Adrenal gland (tissue), 12 donors: ENCODE results near the gene PPP2R5A. TPM values are rescaled to one million over a fixed set of nuclear protein-coding genes. Genes with fewer than 3 reads are reported as not detected.

Experiments used
- DNase-seq, 7 donors: peaks; one replicate each; pipeline ENCODE4 v3.0.0-alpha.2; 2019 to 2020
- H3K27ac ChIP-seq, 5 donors: fragments of 200-600 bp; sonication (generic) in 4 of 5; 1 replicate in 3 of 5; 2 replicates in 2 of 5; pipeline versions ENCODE4 v1.5.1 to v1.8.0; 2016 to 2020; ENCODE audit warnings: mild to moderate bottlenecking in 1 of 5
- H3K27me3 ChIP-seq: fragments of 200-600 bp; 2 replicates; pipeline ENCODE4 v1.8.0; 2021
- H3K36me3 ChIP-seq, 2 donors: fragments of 200-600 bp; replicated peaks in 1 of 2; 1 replicate in 1 of 2; 2 replicates in 1 of 2; pipeline versions ENCODE4 v1.5.1 to v1.8.0; 2018 to 2022
- H3K4me1 ChIP-seq, 2 donors: fragments of 200-600 bp; replicated peaks in 1 of 2; 1 replicate in 1 of 2; 2 replicates in 1 of 2; pipeline versions ENCODE4 v1.5.1 to v1.8.0; 2018 to 2021
- H3K4me3 ChIP-seq, 4 donors: fragments of 200-600 bp; sonication (generic) in 3 of 4; one replicate each; pipeline ENCODE4 v1.5.1; 2016 to 2018
- H3K9me3 ChIP-seq, 3 donors: fragments of 200-600 bp; sonication (generic) in 1 of 3; replicated peaks in 1 of 3; 1 replicate in 2 of 3; 2 replicates in 1 of 3; pipeline versions ENCODE4 v1.5.1 to v1.8.0; 2016 to 2021
- POLR2A ChIP-seq, 2 donors: fragments of 450-650 bp; IDR thresholded peaks; one replicate each; pipeline ENCODE4 v1.6.1; 2017; ENCODE audit warnings: antibody characterized with exemption in 2 of 2, mild to moderate bottlenecking in 2 of 2, moderate library complexity in 1 of 2
- WGBS, 4 donors: extraction: QIAGEN DNeasy Blood & Tissue Kit in 2 of 4; methylation state at CpG; one replicate each; pipeline versions ENCODE4 v1.1.5 to v1.1.7; 2013 to 2017; 5-methylcytosine and 5-hydroxymethylcytosine counted together
- intact Hi-C, 2 donors: fragments of 100-400 bp; cut with DNase I; formaldehyde crosslinking; loops; one replicate each; pipeline versions ENCODE4 v1.14.1 to v1.15.0; 2022 to 2023
- polyA plus RNA-seq, 3 donors: library from polyadenylated mRNA; stranded (reverse); fragments of 200-250 nt in 2 of 3; fragments of 350-450 nt in 1 of 3; fragmentation: Illumina TruSeq in 1 of 3; extraction: RNeasy Lipid Tissue Mini Kit (QIAGEN cat#74804) in 1 of 3; gene quantifications; one replicate each; pipeline ENCODE4 v1.2.3, GENCODE V29; 2013 to 2014
- total RNA-seq, 9 donors: library from RNA; depleted of rRNA in 4 of 9; stranded (reverse); fragments of >200 nt in 4 of 9; fragments of 120-200 nt in 1 of 9; fragmentation: NEBNext Ultra II Directional in 1 of 9; extraction: Animal tissue kit (Norgen Biotek cat#: 25700) in 1 of 9; gene quantifications; one replicate each; pipeline versions ENCODE4 v1.1.0 to v1.2.4, GENCODE V29; 2013 to 2023
- TF ChIP-seq, protein P1 (sequence below), 6 experiments: fragments of 450-650 bp in 4 of 6; fragments of 200-600 bp in 2 of 6; sonication (generic) in 1 of 6; IDR thresholded peaks; 1 replicate in 5 of 6; 2 replicates in 1 of 6; pipeline versions ENCODE4 v1.5.1 to v1.8.0; 2016 to 2021; ENCODE audit warnings: antibody characterized with exemption in 6 of 6, mild to moderate bottlenecking in 2 of 6, moderate library complexity in 1 of 6
- donor health status: healthy with polysubstance abuse.
- donor health status: Bipolar disorder and iron deficiency.
- donor health status: DM: yes; HTN: yes; CAD: no.
- donor health status: DM: no; HTN: no; CAD: no.
- donor health status: DM: no; HTN: no; CAD: no.
- donor health status: DM: yes; HTN: yes; CAD: no.

PPP2R5A gene
- total and polyA plus RNA-seq, 12 donors = 11.8 to 27.5 (median 21.1) TPM

DNA sequence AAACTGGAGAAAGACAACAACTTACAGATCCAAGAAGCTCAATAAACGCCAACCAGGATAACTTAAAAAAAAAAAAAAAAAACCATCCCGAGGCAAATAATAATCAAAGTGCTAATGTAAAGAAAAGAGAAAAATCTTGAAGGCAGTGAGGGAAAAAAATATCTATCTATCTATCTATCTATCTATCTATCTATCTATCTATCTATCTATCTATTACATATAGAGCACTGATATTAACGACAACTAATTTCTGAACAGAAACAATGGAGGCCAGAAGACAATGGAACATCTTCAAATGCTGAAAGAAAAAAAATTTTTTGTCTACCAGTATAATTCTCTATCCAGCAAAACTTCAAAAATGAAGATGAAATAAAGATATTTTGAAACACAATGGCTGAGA is 111.4 kb downstream of the PPP2R5A start:
- no peaks in the 10 kb centered on the region for H3K27me3 ChIP-seq
- intact Hi-C loops = no loop called here
- no peaks in the 10 kb centered on the region for H3K36me3 ChIP-seq
- H3K4me1 ChIP-seq = no peaks in the 10 kb centered on the region
- TF ChIP-seq, protein P1, sequence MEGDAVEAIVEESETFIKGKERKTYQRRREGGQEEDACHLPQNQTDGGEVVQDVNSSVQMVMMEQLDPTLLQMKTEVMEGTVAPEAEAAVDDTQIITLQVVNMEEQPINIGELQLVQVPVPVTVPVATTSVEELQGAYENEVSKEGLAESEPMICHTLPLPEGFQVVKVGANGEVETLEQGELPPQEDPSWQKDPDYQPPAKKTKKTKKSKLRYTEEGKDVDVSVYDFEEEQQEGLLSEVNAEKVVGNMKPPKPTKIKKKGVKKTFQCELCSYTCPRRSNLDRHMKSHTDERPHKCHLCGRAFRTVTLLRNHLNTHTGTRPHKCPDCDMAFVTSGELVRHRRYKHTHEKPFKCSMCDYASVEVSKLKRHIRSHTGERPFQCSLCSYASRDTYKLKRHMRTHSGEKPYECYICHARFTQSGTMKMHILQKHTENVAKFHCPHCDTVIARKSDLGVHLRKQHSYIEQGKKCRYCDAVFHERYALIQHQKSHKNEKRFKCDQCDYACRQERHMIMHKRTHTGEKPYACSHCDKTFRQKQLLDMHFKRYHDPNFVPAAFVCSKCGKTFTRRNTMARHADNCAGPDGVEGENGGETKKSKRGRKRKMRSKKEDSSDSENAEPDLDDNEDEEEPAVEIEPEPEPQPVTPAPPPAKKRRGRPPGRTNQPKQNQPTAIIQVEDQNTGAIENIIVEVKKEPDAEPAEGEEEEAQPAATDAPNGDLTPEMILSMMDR (IDR thresholded peaks at IDR 0.05) = no peak
- no peak for TF ChIP-seq POLR2A (IDR thresholded peaks at IDR 0.05)
- H3K27ac ChIP-seq = no peak overlapping the region
- WGBS, 4 donors = 96 to 100% (median 98%) methylated on average over 3 of the region's 3 CpGs
- H3K4me3 ChIP-seq = no peak overlapping the region
- no peak for DNase-seq
- H3K9me3 ChIP-seq = peaks cover 0 to 15% (median 0%) of the 10 kb centered on the region in 3 donors

DNA sequence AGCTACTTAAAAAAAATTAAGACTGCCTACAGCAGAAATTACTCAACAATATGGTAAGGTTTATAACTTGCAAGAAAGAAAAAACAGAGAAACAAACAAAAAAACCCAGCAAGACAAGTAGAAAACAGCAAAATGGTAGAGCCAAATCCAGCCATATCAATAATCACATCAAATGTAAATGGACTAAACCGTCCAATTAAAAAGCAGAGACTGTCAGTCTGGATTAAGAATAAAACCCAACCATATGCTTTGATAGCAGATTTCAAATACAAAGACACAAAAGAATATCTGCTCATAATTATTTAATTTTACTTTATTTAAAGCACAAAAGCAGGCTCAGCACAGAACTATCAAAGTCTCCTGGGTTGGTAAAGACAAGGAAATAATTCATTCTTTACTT is 112.0 kb downstream of the PPP2R5A start:
- Histone ChIP-seq H3K27ac (no peak overlapping the region), H3K27me3 (no peaks in the 10 kb centered on the region), H3K4me1 (no peaks in the 10 kb centered on the region), H3K9me3 (peaks cover 0 to 15% (median 0%) of the 10 kb centered on the region in 3 donors), H3K36me3 (no peaks in the 10 kb centered on the region), H3K4me3 (no peak overlapping the region)
- 83 to 97% (median 95%) methylated on average over 1 of the region's 1 CpG for WGBS, 4 donors
- TF ChIP-seq POLR2A (IDR thresholded peaks at IDR 0.05) = no peak
- TF ChIP-seq, protein P1 (IDR thresholded peaks at IDR 0.05) = no peak
- no peak for DNase-seq
- intact Hi-C loops = no loop called here

DNA sequence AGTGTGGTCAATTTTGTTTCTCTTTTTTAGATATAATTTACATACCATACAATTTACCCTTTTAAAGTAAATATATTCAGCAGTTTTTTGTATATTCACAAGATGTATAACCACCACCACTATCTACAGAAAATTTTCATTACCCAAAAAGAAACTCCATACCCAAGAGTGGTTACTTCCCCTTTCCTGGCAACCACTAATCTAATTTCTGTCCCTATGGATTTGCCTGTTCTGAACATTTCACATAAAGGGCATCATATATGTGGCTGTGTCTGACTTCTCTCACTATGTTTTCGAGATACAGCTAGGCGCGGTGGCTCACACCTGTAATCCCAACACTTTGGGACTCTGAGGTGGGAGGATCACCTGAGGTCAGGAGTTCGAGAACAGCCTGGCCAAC is 115.8 kb downstream of the PPP2R5A start:
- Histone ChIP-seq H3K4me1 (no peaks in the 10 kb centered on the region), H3K36me3 (no peaks in the 10 kb centered on the region), H3K27me3 (no peaks in the 10 kb centered on the region), H3K9me3 (peaks cover 0 to 15% (median 0%) of the 10 kb centered on the region in 3 donors), H3K4me3 (no peak overlapping the region), H3K27ac (no peak overlapping the region)
- WGBS, 4 donors = 96 to 99% (median 98%) methylated on average over 4 of the region's 4 CpGs
- DNase-seq = no peak
- TF ChIP-seq, protein P1 (IDR thresholded peaks at IDR 0.05) = no peak
- no peak for TF ChIP-seq POLR2A (IDR thresholded peaks at IDR 0.05)
- intact Hi-C loops = no loop called here

DNA sequence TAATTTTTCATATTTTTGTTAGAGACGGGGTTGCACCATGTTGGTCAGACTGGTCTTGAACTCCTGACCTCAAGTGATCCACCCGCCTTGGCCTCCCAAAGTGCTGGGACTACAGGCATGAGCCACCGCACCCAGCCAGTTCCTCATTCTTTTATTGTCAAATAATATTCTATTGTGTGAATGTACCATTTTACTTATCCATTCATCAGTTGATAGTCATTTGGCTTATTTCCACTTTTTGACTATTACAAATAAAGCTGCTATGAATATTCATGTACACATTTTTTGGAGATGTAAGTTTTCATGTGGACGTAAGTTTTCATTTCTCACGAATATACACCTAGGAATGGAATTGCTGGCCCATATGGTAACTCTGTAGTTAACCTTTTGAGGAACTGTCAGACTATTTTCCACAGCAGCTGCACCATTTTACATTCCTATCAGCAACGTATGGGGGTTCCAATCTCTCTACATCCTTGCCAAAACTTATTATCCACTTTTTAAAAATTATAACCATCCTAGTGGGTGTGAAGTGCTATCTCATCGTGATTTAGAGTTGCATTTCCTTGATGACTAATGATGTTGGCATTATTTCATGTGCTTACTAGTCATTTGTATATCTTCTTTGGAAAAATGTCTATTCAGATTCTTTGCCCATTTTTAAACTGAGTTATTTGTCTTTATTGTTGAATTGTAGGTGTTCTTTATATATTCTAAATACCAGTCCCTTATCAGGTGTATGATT is 116.8 kb downstream of the PPP2R5A start:
- no peak for TF ChIP-seq POLR2A (IDR thresholded peaks at IDR 0.05)
- TF ChIP-seq, protein P1 (IDR thresholded peaks at IDR 0.05) = no peak
- DNase-seq = no peak
- H3K27me3 ChIP-seq = no peaks in the 10 kb centered on the region
- 76 to 78% (median 77%) methylated on average over 7 of the region's 7 CpGs for WGBS, 4 donors
- H3K9me3 ChIP-seq = peaks cover 0 to 8% (median 0%) of the 10 kb centered on the region in 3 donors
- H3K4me1 ChIP-seq = no peaks in the 10 kb centered on the region
- H3K27ac ChIP-seq = no peak overlapping the region
- intact Hi-C loops = no loop called here
- H3K4me3 ChIP-seq = no peak overlapping the region
- H3K36me3 ChIP-seq = no peaks in the 10 kb centered on the region
